Upper lobe of right lung (tissue), 1 donor: Measurements from ENCODE around the gene GALNT18. TPM values are rescaled to one million over a fixed set of nuclear protein-coding genes. Genes with fewer than 3 reads are reported as not detected.

Experiments
- ATAC-seq: fragments of 200-7000 bp; cut with Tn5 transposase; one replicate; pipeline ENCODE4 v1.9.1; 2020; ENCODE audit warnings: mild to moderate bottlenecking, moderate library complexity
- DNase-seq: peaks from one replicate; pipeline ENCODE4 v3.0.0-alpha.2; 2020
- H3K27ac ChIP-seq: fragments of 200-600 bp; one replicate; pipeline ENCODE4 v1.8.0; 2022
- H3K27me3 ChIP-seq: fragments of 200-600 bp; one replicate; pipeline ENCODE4 v1.8.0; 2022; ENCODE audit warnings: mild to moderate bottlenecking
- H3K36me3 ChIP-seq: fragments of 200-600 bp; one replicate; pipeline ENCODE4 v1.8.0; 2022
- H3K4me1 ChIP-seq: fragments of 200-600 bp; one replicate; pipeline ENCODE4 v1.8.0; 2022
- H3K4me3 ChIP-seq: fragments of 200-600 bp; one replicate; pipeline ENCODE4 v1.8.0; 2022; ENCODE audit warnings: mild to moderate bottlenecking
- H3K9me3 ChIP-seq: fragments of 200-600 bp; one replicate; pipeline ENCODE4 v1.8.0; 2022
- CTCF ChIP-seq: fragments of 200-600 bp; IDR thresholded peaks from one replicate; pipeline ENCODE4 v1.8.0; 2022; ENCODE audit warnings: antibody characterized with exemption
- intact Hi-C: fragments of 100-400 bp; cut with DNase I; formaldehyde crosslinking; loops from one replicate; pipeline ENCODE4 v1.11.0; 2022
- total RNA-seq: library from RNA; stranded (reverse); fragmentation: NEBNext Ultra II Directional; extraction: Animal tissue kit (Norgen Biotek cat#: 25700); gene quantifications from one replicate; pipeline ENCODE4 v1.2.1, GENCODE V29; 2021
- donor health status: DM: no; HTN: yes; CAD: no; lungs with severe emphysema.

The GALNT18 gene
- total RNA-seq, 1 donor from 2014 or later, result 55.5 TPM

- Histone ChIP-seq H3K9me3 (no peaks in the 10 kb centered on the region), H3K27ac (no peak overlapping the region), H3K4me1 (no peaks in the 10 kb centered on the region), H3K36me3 (no peaks in the 10 kb centered on the region), H3K27me3 (no peaks in the 10 kb centered on the region), H3K4me3 (no peak overlapping the region)
- no peak for DNase-seq
- no peak for TF ChIP-seq CTCF
- no peak for ATAC-seq
- intact Hi-C loops, result no loop called here
Observed at GRCh38 chr11:11483627-11484026, 138.2 kb downstream of the GALNT18 start.

- H3K4me1 ChIP-seq, result no peaks in the 10 kb centered on the region
- H3K36me3 ChIP-seq, result no peaks in the 10 kb centered on the region
- ATAC-seq, result no peak
- no peak overlapping the region for H3K4me3 ChIP-seq
- intact Hi-C loops, result no loop called here
- no peaks in the 10 kb centered on the region for H3K27me3 ChIP-seq
- DNase-seq, result no peak
- no peak overlapping the region for H3K27ac ChIP-seq
- H3K9me3 ChIP-seq, result no peaks in the 10 kb centered on the region
- TF ChIP-seq CTCF, result no peak
Observed at GRCh38 chr11:11482730-11483129, 139.1 kb downstream of the GALNT18 start.

GRCh38 chr11:11481371-11481770 is 140.4 kb downstream of the GALNT18 start:
- DNase-seq (no peak), ATAC-seq (no peak)
- Histone ChIP-seq H3K36me3 (no peaks in the 10 kb centered on the region), H3K27me3 (no peaks in the 10 kb centered on the region), H3K27ac (no peak overlapping the region), H3K9me3 (no peaks in the 10 kb centered on the region), H3K4me1 (no peaks in the 10 kb centered on the region), H3K4me3 (no peak overlapping the region)
- intact Hi-C loops, result no loop called here
- TF ChIP-seq CTCF, result no peak

GRCh38 chr11:11480971-11481370 is 140.8 kb downstream of the GALNT18 start:
- H3K27me3 ChIP-seq, result no peaks in the 10 kb centered on the region
- no peaks in the 10 kb centered on the region for H3K36me3 ChIP-seq
- H3K4me3 ChIP-seq, result no peak overlapping the region
- DNase-seq (no peak), ATAC-seq (no peak)
- H3K27ac ChIP-seq, result no peak overlapping the region
- intact Hi-C loops, result no loop called here
- no peaks in the 10 kb centered on the region for H3K9me3 ChIP-seq
- H3K4me1 ChIP-seq, result no peaks in the 10 kb centered on the region
- no peak for TF ChIP-seq CTCF

GRCh38 chr11:11478687-11479086 is 143.1 kb downstream of the GALNT18 start:
- intact Hi-C loops, result no loop called here
- H3K27me3 ChIP-seq, result no peaks in the 10 kb centered on the region
- no peaks in the 10 kb centered on the region for H3K4me1 ChIP-seq
- no peak overlapping the region for H3K4me3 ChIP-seq
- no peak for TF ChIP-seq CTCF
- no peak for ATAC-seq
- no peaks in the 10 kb centered on the region for H3K9me3 ChIP-seq
- DNase-seq, result no peak
- no peaks in the 10 kb centered on the region for H3K36me3 ChIP-seq
- no peak overlapping the region for H3K27ac ChIP-seq

- Histone ChIP-seq H3K4me3 (no peak overlapping the region), H3K27me3 (no peaks in the 10 kb centered on the region), H3K27ac (no peak overlapping the region), H3K9me3 (no peaks in the 10 kb centered on the region), H3K36me3 (no peaks in the 10 kb centered on the region), H3K4me1 (no peaks in the 10 kb centered on the region)
- no peak for TF ChIP-seq CTCF
- ATAC-seq (no peak), DNase-seq (no peak)
- intact Hi-C loops, result no loop called here
Observed at GRCh38 chr11:11477695-11478420, 143.9 kb downstream of the GALNT18 start.
